Mesothelial cell of epicardium (in vitro differentiated cells): ENCODE results near the gene ZNF2. TPM values are rescaled to one million over a fixed set of nuclear protein-coding genes. Genes with fewer than 3 reads are reported as not detected.

Experiments used
- DNase-seq, 2 experiments: peaks; one replicate each; pipeline ENCODE4 v3.0.0; 2021; ENCODE audit warnings: low spot score in 2 of 2; ENCODE audit not compliant: unreplicated experiment in 2 of 2
- H3K27ac Mint-ChIP-seq: 2 replicates; pipeline ENCODE4 v1.8.0; 2021; ENCODE audit warnings: mixed read lengths
- H3K27me3 Mint-ChIP-seq: 2 replicates; pipeline ENCODE4 v1.8.0; 2021; ENCODE audit warnings: low read depth, mixed read lengths
- H3K36me3 Mint-ChIP-seq: 2 replicates; pipeline ENCODE4 v1.8.0; 2021; ENCODE audit warnings: mixed read lengths
- H3K4me1 Mint-ChIP-seq: 2 replicates; pipeline ENCODE4 v1.8.0; 2021; ENCODE audit warnings: mixed read lengths
- H3K4me3 Mint-ChIP-seq: 2 replicates; pipeline ENCODE4 v1.8.0; 2021; ENCODE audit warnings: mild to moderate bottlenecking, moderate library complexity, mixed read lengths
- H3K9me3 Mint-ChIP-seq: 2 replicates; pipeline ENCODE4 v1.8.0; 2021; ENCODE audit warnings: mixed read lengths
- total RNA-seq: library from RNA; stranded (reverse); gene quantifications from 3 replicates; pipeline ENCODE4 v1.2.1, GENCODE V29; 2021
- TF ChIP-seq, protein P1 (sequence below): fragments of 200-600 bp; sonication (generic); IDR thresholded peaks from one replicate; pipeline ENCODE4 v1.5.0; 2021; ENCODE audit warnings: antibody characterized with exemption; ENCODE audit not compliant: unreplicated experiment

Gene ZNF2
- total RNA-seq, 1 donor from 2014 or later = 6.2 TPM

DNA sequence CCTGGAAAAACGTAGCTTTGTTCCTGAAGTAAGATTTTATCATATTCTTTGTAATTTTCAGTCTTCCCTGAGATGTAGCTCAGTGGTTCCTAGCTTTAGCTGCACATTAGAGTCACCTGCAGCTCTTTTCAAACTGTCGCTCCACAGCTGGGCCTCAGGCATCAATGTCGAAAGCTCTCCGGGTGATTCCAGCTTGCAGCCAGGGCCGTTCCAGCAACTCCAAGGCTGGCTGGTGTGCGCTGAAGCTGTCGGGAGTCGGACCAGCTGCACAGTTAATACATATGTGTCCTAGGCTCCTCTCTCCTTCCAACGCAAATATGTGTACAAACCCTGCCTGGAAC lies 609 bp upstream of the ZNF2 start:
- TF ChIP-seq, protein P1, sequence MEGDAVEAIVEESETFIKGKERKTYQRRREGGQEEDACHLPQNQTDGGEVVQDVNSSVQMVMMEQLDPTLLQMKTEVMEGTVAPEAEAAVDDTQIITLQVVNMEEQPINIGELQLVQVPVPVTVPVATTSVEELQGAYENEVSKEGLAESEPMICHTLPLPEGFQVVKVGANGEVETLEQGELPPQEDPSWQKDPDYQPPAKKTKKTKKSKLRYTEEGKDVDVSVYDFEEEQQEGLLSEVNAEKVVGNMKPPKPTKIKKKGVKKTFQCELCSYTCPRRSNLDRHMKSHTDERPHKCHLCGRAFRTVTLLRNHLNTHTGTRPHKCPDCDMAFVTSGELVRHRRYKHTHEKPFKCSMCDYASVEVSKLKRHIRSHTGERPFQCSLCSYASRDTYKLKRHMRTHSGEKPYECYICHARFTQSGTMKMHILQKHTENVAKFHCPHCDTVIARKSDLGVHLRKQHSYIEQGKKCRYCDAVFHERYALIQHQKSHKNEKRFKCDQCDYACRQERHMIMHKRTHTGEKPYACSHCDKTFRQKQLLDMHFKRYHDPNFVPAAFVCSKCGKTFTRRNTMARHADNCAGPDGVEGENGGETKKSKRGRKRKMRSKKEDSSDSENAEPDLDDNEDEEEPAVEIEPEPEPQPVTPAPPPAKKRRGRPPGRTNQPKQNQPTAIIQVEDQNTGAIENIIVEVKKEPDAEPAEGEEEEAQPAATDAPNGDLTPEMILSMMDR = no peak
- no peaks in the 10 kb centered on the region for H3K36me3 Mint-ChIP-seq
- no peak for DNase-seq
- peak overlapping the region; percentile 95 for H3K27ac Mint-ChIP-seq
- H3K27me3 Mint-ChIP-seq = no peaks in the 10 kb centered on the region
- peak overlapping the region; percentile 94 for H3K4me3 Mint-ChIP-seq
- peaks cover 27% of the 10 kb centered on the region for H3K4me1 Mint-ChIP-seq
- no peaks in the 10 kb centered on the region for H3K9me3 Mint-ChIP-seq

DNA sequence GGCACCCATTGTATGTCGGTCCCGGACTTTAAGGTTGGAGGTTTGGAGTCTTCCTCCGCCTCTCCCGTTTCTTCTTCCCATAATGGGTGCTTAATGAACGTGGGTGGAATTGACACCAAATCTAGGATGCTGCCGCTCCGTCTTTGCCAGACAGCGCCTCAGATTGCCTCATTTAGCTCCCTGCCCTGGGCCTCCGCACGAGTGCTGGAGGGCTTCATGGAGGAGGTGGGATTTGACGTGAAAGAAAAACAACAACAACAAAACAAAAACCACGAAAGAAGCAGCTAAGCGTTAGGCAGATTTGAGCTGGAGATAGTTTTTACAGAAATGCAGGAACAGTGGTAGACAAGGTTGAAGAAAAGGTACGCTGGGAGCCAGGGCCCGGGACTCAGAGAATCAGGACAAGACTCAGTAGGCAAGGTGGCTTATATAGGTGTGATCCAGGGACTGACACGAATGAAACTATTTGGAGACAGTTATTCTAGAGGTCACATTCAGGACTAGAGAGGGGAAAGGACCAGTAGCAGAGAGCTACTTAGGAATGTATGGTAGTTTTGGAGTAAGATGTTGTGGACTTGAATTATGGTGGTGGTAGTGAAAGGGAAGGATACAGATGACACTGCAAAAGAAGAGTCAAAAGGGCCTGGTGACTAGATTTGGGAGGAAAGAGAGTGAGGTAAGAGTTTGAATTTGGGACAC lies 605 bp downstream of the ZNF2 start:
- no peak for DNase-seq
- peak overlapping the region; percentile 95 for H3K27ac Mint-ChIP-seq
- H3K4me1 Mint-ChIP-seq = peaks cover 27% of the 10 kb centered on the region
- no peaks in the 10 kb centered on the region for H3K36me3 Mint-ChIP-seq
- no peaks in the 10 kb centered on the region for H3K27me3 Mint-ChIP-seq
- H3K4me3 Mint-ChIP-seq = peak overlapping the region; percentile 94
- TF ChIP-seq, protein P1 = no peak
- H3K9me3 Mint-ChIP-seq = no peaks in the 10 kb centered on the region

DNA sequence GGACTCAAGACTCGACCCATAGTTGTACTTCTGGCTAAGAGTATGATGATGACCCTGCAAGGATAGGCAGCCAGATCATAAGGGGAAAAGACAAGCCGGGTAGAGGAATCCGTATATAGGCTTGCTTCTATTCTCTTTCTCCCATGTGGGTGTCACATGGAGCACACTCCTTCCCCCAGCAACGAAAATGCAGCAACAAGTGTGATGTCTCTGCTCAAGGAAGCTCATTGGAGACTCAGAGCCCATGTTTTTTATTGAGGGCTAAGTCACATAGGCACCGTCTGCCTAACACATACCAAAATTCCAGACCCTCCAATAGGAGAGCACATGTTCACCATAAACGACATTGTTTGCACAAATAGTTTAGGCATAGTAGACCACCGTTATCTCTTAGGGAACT lies 6.3 kb downstream of the ZNF2 start:
- TF ChIP-seq, protein P1 = no peak
- H3K36me3 Mint-ChIP-seq = no peaks in the 10 kb centered on the region
- DNase-seq = no peak
- H3K9me3 Mint-ChIP-seq = no peaks in the 10 kb centered on the region
- no peaks in the 10 kb centered on the region for H3K27me3 Mint-ChIP-seq
- no peak overlapping the region for H3K4me3 Mint-ChIP-seq
- no peak overlapping the region for H3K27ac Mint-ChIP-seq
- no peaks in the 10 kb centered on the region for H3K4me1 Mint-ChIP-seq

DNA sequence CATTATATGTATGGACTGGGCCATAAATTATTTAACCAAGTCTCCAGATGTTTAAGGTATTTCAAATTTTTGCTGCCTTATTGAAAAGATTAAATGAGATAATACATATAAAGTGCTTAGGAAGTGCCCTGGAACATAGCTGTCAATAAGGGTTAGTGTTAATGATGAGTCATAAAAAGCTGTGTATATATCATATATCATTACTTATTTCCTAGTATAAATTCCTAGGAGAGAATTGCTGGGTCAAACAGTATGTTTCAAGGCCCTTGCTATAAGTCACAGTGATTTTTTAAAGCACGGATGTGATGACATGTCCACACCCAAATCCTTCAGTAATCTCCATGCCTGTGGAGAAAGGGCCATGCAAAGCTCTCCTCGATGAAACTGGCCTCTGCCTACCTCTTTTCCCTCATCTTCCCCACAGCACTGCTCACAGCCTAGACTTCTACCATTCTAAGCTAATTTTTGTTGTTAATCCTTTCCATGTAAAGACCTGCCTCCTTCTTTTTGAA lies 8.5 kb downstream of the ZNF2 start:
- Mint-ChIP-seq H3K27ac (no peak overlapping the region), H3K9me3 (no peaks in the 10 kb centered on the region), H3K36me3 (peaks cover 8% of the 10 kb centered on the region), H3K4me1 (no peaks in the 10 kb centered on the region), H3K27me3 (no peaks in the 10 kb centered on the region), H3K4me3 (no peak overlapping the region)
- no peak for DNase-seq
- TF ChIP-seq, protein P1 = no peak

DNA sequence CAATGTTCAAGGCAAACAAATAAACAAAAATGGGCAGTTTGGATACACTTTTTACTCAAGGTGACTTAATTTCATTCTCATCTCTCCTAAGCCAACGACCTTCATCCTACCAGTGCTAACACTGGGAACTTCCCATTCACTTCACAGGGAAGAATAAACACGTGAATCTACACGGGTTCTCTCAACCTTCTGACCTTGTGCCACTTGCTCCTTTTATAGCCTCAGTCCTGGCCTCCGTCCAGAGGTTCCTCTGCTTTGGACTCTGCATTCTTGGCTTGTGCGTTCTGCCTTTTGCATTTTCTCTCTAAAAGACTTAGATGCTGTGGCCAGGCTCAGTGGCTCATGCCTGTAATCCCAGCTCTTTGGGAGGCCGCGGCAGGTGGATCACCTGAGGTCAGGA lies 13.8 kb downstream of the ZNF2 start:
- Mint-ChIP-seq H3K4me1 (no peaks in the 10 kb centered on the region), H3K36me3 (peaks cover 51% of the 10 kb centered on the region), H3K4me3 (no peak overlapping the region), H3K9me3 (peaks cover 9% of the 10 kb centered on the region), H3K27ac (no peak overlapping the region), H3K27me3 (no peaks in the 10 kb centered on the region)
- no peak for DNase-seq
- TF ChIP-seq, protein P1 = no peak
